Osteocyte (in vitro differentiated cells): ENCODE data around the gene KCNJ3. TPM values are rescaled to one million over a fixed set of nuclear protein-coding genes. Genes with fewer than 3 reads are reported as not detected.

Source experiments
- DNase-seq: peaks from one replicate; pipeline ENCODE4 v3.0.0; 2021; ENCODE audit warnings: mixed read lengths; ENCODE audit not compliant: unreplicated experiment; ENCODE audit errors: extremely low spot score
- H3K27ac Mint-ChIP-seq: one replicate; pipeline ENCODE4 v1.8.0; 2021; ENCODE audit warnings: mild to moderate bottlenecking, mixed read lengths; ENCODE audit not compliant: unreplicated experiment
- H3K27me3 Mint-ChIP-seq: one replicate; pipeline ENCODE4 v1.8.0; 2021; ENCODE audit warnings: mixed read lengths; ENCODE audit not compliant: unreplicated experiment
- H3K36me3 Mint-ChIP-seq: one replicate; pipeline ENCODE4 v1.8.0; 2021; ENCODE audit warnings: mixed read lengths; ENCODE audit not compliant: unreplicated experiment
- H3K4me1 Mint-ChIP-seq: one replicate; pipeline ENCODE4 v1.8.0; 2021; ENCODE audit warnings: mixed read lengths; ENCODE audit not compliant: unreplicated experiment
- H3K4me3 Mint-ChIP-seq: one replicate; pipeline ENCODE4 v1.8.0; 2021; ENCODE audit warnings: mild to moderate bottlenecking, moderate library complexity, mixed read lengths; ENCODE audit not compliant: unreplicated experiment
- H3K9me3 Mint-ChIP-seq: one replicate; pipeline ENCODE4 v1.8.0; 2021; ENCODE audit warnings: mixed read lengths; ENCODE audit not compliant: unreplicated experiment
- total RNA-seq: library from RNA; stranded (reverse); gene quantifications from 2 replicates; pipeline ENCODE4 v1.2.1, GENCODE V29; 2021
- TF ChIP-seq, protein P1 (sequence below): fragments of 200-600 bp; sonication (generic); IDR thresholded peaks from 2 replicates; pipeline ENCODE4 v1.5.0; 2021; ENCODE audit warnings: antibody characterized with exemption, mild to moderate bottlenecking, moderate library complexity

The KCNJ3 gene
- total RNA-seq, 1 donor from 2014 or later, result not detected

DNA sequence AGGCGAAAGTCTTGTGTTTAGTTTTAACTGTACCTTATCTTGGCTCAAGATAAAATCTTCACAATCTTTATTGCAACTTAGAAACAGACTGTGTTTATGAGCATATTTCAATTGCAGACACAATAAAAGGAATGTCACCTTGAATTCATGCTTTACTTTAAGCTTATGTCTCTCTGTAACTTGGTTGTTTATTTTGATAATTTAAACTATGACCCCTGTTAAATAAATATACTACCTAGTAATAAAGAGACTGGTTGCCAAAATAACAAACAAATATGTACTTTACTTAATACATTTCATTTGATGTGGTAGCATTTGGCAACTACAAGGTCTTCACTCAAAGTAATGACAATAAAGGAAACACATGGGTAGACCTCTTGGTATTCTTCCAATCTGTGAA, 202.6 kb downstream of the KCNJ3 start:
- TF ChIP-seq, protein P1, sequence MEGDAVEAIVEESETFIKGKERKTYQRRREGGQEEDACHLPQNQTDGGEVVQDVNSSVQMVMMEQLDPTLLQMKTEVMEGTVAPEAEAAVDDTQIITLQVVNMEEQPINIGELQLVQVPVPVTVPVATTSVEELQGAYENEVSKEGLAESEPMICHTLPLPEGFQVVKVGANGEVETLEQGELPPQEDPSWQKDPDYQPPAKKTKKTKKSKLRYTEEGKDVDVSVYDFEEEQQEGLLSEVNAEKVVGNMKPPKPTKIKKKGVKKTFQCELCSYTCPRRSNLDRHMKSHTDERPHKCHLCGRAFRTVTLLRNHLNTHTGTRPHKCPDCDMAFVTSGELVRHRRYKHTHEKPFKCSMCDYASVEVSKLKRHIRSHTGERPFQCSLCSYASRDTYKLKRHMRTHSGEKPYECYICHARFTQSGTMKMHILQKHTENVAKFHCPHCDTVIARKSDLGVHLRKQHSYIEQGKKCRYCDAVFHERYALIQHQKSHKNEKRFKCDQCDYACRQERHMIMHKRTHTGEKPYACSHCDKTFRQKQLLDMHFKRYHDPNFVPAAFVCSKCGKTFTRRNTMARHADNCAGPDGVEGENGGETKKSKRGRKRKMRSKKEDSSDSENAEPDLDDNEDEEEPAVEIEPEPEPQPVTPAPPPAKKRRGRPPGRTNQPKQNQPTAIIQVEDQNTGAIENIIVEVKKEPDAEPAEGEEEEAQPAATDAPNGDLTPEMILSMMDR, result no peak

More for the DNA sequence above, 202.6 kb downstream of the KCNJ3 start:
- no peaks in the 10 kb centered on the region for H3K4me1 Mint-ChIP-seq
- no peak overlapping the region for H3K27ac Mint-ChIP-seq
- no peaks in the 10 kb centered on the region for H3K27me3 Mint-ChIP-seq
- no peaks in the 10 kb centered on the region for H3K9me3 Mint-ChIP-seq
- H3K36me3 Mint-ChIP-seq, result no peaks in the 10 kb centered on the region
- H3K4me3 Mint-ChIP-seq, result no peak overlapping the region
- no peak for DNase-seq
